HG02588 (cell line): ENCODE measurements around the gene PRKCH.

Experiments
- ATAC-seq: cut with Tn5 transposase; IDR thresholded peaks from one replicate; pipeline ENCODE4 v1.9.1; 2021; ENCODE audit warnings: mild to moderate bottlenecking, moderate library complexity; ENCODE audit not compliant: unreplicated experiment

The PRKCH gene

GRCh38 chr14:61418746-61419145 lies 97.4 kb downstream of the PRKCH start:
- ATAC-seq = no peak

DNA sequence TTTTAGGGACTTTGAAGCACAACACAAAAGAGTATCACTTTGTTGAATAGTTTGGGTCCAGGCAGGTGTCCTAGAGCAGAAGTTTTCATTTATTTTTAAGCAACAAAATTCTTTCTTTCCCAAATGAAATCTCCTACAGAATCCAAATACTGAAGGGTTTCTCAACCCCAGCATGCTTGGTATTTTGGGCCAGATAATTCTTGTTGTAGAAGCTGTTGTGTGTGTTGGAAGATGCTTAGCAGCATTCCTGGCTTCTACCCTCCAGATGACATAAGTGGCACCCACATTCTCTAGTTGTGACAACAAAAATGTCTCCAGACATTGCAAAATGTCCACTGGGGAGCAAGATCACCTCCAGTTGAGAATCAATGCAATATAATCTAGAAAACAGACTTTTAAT lies 97.8 kb downstream of the PRKCH start:
- ATAC-seq = no peak

GRCh38 chr14:61420326-61420725 lies 98.9 kb downstream of the PRKCH start:
- ATAC-seq = no peak

- no peak for ATAC-seq
Observed at GRCh38 chr14:61421212-61421923, 100.0 kb downstream of the PRKCH start.

GRCh38 chr14:61426048-61426447 lies 104.7 kb downstream of the PRKCH start:
- no peak for ATAC-seq

GRCh38 chr14:61428261-61428660 lies 106.9 kb downstream of the PRKCH start:
- ATAC-seq = no peak

- no peak for ATAC-seq
Observed at GRCh38 chr14:61429316-61429715, 107.9 kb downstream of the PRKCH start.

- no peak for ATAC-seq
Observed at GRCh38 chr14:61430066-61430757, 108.8 kb downstream of the PRKCH start.

- no peak for ATAC-seq
Observed at GRCh38 chr14:61433169-61433568, 111.8 kb downstream of the PRKCH start.

GRCh38 chr14:61433828-61434227 lies 112.4 kb downstream of the PRKCH start:
- no peak for ATAC-seq

- no peak for ATAC-seq
Observed at GRCh38 chr14:61434311-61434710, 112.9 kb downstream of the PRKCH start.

DNA sequence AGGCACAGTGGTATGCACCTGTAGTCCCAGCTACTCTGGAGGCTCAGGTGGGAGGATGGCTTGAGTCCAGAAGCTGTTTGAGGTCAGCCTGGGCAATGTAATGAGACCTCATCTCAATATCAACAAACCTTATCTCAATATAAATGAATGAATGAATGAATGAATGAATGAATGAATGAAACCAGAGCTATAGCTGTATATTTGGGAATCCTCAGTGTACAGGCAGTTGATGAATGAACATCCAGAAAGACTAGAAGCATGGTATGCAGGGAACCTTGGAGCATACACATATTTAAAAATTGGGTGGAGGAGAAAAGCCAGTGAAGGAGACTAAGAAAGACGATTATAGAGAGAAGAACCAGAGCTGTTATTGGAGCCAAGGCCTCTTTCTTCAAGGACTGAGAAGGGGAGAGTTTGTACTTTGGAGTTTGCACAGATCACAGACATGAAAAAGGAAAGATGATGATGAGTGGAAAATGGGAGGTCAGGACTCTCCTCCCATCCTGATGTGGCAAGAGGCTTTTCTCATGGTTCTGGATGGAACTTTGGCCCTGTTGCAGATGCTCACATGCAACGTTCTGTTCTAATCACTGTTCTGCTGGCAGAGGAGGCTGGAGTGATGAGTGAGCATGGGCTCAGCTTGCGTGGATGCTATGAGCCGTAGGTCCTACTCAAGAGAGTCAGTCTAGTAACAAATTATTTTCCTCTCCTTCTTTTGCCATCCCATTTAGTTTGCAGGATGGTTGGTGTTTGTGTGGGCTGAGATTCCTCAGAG lies 114.4 kb downstream of the PRKCH start:
- no peak for ATAC-seq

DNA sequence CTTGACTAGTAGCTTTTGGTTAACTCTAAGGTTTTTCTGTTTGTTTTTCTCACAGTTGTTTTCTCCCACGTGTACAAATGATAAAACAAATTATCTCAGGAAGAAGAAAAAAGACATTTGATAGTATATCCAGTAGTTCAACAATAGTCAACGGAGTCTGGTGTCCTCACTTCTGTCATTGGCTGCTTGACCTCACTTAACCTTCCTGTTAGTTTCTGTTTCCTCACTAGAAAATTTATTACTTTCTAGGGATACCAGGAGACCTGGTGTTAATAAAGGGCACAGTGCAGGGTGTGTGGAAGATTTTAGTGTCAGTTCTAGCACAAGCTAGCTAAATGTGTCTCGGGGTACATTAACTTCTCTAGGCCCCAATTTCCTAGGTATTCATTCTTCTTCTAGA lies 116.0 kb downstream of the PRKCH start:
- ATAC-seq = no peak

GRCh38 chr14:61438036-61438435 lies 116.7 kb downstream of the PRKCH start:
- no peak for ATAC-seq

DNA sequence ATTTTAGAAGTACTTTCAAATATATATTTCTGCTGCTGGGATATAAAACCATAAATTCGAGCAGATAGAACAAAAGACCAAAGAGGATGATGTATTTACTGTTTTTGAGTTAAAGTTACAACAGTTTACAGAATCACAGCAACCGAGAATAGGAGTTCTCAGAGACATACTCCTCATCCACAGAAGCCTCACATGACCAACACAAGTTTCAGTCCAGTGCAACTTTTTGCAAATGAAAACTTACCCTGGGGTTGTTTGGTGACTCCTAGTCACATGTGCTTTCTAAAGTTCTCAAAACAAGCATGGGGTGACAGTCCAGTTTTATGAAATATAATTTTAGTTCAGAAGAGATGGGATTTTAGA lies 117.1 kb downstream of the PRKCH start:
- peak; percentile 27 for ATAC-seq

GRCh38 chr14:61438860-61439765 lies 117.7 kb downstream of the PRKCH start:
- peak; percentile 59 for ATAC-seq

DNA sequence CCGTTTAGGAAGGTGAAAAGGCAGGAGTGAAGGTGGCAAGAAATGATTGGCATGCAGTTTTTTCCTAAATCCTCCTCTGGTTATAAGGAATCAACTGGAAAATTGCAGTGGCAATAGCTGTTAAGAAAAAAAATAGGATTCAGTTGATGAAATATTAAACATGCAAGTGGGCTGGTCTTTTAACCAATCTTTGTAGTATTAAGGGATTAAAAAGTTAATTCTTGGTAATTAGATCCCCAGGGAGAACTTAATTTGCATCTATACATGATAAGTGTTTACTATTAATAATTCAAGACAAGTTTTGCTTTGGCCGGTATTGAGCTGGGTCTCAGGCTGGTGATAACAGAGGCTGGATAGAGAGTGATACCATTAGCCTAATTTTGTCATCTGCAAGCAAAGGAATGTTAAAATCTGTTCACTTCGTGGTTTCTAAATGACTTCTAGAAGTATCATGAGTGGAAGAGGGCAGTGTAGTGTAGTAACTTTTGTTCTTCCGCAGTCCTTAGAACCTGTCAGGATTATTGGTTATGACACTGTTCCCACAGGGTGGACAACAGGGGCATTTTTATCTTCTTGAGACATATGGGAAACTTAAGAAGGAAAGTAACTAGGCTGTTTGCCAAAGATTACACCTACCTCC lies 118.5 kb downstream of the PRKCH start:
- no peak for ATAC-seq

GRCh38 chr14:61443481-61443880 lies 122.1 kb downstream of the PRKCH start:
- no peak for ATAC-seq

GRCh38 chr14:61444215-61444768 lies 122.9 kb downstream of the PRKCH start:
- ATAC-seq = peak; percentile 73

DNA sequence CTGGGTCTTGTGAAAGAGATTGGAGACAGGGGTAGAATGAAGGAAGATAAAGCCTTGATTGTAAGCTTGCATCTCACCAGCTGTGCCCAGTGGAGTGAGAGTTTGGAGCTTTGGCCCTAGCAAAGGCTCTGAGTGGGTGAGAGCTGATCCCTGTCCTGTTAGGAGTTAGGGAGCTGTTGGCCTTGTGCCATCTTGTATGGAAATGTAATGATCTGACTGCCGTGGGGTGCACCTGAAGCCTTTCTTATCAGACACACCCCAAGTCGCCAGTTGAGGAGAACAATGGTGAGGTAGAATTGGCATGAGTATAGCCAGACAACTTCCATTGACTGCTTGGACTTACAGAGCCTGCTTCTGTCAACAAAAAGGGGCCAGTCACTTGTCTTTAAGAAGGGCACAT lies 130.1 kb downstream of the PRKCH start:
- no peak for ATAC-seq
